Islet precursor cell (in vitro differentiated cells): Measurements from ENCODE around the gene PHETA1.
"Not testable (repeated sequence)": the region's sequence is repeated elsewhere in the genome, so short reads cannot be mapped to it uniquely, and the experiment has no call there.

Source experiments
- DNase-seq: peaks from one replicate; pipeline ENCODE4 v3.0.0-alpha.2; 2018

PHETA1 gene

DNA sequence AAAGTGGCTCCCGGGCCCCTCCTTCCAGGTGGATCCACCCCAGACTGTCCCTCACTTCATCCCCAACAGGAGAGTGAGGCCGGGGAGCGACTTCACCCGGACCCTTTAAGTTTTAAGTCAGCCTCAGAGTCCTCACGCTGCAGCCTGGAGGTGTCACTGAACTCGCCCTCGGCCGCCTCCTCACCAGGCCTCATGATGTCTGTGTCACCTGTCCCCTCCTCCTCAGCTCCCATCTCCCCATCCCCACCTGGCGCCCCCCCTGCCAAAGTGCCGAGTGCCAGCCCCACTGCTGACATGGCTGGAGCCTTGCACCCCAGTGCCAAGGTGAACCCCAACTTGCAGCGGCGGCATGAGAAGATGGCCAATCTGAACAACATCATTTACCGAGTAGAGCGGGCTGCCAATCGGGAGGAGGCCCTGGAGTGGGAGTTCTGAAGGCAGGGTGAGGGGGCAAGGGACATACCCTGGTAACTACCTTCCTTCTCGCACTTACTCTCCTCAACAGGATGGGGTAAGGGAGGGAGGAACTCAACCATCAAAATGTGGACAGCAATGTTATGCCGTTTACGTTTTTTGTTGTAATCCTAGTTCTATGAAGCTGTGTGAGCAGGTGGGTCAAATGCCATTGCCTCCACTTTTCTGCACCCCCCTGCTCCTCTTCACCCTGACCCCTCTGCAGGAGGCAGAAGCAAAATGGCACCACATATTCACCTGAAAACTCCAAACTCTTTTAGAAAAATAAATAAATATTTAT lies 20.8 kb downstream of the PHETA1 start:
- DNase-seq = no peak

DNA sequence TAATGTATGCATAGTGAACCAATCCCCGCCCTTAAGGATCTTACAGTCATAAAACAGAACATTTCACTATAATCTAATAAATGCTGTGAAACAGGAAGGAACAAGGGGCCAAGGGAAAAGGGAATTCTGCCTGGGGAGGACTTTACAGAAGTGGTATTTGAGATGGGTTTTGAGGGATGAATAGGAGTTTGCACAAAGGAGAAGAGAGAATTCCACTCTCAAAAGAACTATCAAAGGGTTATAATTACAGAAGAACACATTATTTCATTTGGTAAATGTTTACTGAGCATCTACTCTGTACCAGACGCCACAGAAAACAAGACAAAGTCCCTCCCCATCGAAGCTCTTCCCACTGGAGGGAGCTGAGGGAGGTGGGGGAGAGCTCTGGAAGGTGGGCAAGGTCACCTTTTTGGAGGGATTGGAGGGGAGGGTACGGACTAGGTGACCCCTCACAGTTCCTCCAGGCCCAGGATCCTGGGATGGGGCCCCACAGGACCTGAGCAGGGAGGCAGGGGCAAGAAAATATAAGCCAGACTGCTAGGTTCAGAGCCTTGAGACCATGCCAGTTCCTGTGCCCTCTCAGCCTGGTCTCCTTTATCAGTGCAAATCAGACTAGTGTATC lies 24.5 kb downstream of the PHETA1 start:
- DNase-seq = no peak

DNA sequence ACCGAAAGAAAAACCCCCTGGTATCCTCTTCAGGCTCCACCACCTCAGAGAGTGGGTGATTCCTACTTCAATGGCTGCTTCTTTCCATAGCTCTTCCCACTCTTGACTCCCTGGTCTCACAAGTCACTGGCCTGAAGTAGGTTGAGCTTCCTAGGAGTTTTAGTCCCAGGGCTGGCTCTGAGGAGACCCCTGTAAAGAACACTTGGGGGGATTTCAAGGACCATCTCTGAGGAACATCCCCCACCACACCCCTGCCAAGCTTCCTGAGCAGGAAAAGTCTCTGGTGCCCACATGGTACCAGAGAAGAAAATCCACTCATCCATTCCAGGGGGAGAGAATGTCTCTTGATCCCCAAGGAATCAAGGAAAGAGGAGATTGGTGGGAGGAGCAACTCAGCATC lies 25.7 kb downstream of the PHETA1 start:
- DNase-seq = no peak

DNA sequence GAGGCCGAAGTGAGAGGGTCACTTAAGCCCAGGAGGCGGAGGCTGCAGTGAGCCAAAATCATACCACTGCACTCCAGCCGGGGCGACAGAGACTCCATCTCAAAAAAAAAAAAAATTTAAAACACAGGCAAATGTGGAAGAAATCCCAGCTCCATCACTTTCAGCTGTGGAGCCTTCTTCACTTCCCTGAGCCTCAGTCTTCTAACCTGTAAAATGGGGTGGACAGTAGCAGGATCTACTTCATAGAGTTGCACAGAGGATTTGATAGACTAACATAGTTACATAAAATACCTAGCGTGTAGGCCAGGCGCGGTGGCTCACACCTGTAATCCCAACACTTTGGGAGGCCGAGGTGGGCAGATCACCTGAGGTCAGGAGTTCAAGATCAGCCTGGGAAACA lies 26.5 kb downstream of the PHETA1 start:
- no peak for DNase-seq

DNA sequence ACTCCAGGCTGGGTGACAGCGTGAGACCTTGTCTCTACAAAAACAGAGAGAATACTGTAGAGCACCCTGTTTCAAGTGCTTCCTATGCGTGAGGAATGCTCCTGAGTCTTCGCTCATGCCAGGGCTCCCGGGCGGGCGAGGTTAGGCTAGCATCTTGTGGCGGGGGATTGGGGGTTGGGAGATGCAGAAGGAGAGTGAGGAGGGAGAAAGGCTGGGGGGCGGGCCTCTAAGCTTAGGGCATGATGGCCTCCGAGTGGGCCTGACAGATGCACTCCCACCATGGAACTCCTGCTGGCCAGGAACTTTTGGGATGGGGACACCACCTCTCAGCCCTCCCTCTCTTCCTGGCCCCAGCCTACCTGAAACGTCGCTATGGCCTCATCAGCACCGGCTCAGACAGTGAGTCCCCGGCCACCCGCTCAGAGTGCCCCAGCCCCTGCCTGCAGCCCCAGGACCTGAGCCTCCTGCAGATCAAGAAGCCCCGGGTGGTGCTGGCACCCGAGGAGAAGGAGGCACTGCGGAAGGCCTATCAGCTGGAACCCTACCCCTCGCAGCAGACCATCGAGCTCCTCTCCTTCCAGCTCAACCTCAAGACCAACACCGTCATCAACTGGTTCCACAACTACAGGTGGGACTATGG lies 27.3 kb downstream of the PHETA1 start:
- DNase-seq = no peak

DNA sequence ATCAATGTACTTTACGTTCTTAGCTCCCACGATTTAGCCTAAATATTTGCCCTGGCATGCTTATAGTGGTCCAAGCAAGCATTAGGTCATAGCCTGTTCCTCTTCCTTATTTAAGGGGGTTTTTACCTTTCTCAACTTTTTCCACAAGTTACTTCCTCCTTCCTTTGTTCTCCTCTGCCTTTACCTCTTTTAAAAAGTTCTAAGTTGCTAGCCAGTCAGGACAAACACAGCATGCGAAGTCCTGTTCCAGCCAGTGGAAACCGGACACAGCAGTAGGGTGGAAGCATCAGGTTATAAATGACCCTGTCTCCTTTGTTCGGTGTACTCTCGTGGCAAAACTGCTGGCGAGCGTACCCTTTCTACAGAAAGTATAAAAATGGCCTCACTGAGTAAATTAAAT lies 28.2 kb downstream of the PHETA1 start:
- DNase-seq = not testable (repeated sequence)

DNA sequence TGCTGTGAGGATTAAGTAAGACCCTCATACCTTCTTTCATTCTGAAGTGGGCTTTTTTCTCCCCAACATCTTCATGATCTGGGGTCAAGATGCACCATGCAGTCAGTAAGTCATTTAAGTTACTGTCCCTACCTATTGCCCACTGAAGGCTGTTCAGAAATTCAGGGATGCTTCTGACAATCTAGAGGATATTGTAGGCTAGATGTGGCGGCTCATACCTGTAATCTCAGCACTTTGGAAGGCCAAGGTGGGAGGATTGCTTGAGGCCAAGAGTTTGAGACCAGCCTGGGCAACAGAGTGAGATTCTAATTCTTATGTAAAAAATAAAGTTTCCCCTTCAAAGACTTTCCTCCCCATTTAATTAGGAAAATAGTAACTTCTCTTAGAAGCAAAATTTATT lies 28.7 kb downstream of the PHETA1 start:
- DNase-seq = no peak

DNA sequence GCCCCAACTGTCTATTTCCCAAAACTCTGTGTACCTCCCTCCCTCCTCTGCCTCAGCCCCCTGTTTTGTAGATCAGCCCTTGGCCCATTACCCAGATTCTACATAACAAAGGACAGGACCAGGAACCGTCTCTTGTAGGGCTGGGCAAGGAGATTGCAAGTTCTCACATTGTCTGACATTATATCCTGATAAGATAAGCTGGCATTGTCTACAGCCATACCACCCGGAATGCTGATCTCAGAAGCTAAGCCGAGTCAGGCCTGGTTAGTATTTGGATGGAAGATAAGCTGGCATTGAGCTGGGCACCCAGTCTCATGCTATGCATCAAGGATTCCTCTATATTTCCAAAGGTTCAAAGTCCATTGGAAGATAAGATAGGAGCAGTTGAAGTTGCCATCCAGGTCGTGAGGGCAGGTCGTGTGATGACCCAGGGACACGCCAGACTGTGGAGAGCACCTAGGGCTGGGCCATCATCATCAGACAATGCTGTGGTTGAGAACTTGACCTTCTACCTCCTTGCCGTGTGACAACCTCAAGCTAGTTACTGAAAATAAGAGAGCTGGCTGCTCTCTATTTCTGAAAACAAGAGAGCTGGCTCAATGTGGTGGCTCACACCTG lies 29.5 kb downstream of the PHETA1 start:
- DNase-seq = no peak

DNA sequence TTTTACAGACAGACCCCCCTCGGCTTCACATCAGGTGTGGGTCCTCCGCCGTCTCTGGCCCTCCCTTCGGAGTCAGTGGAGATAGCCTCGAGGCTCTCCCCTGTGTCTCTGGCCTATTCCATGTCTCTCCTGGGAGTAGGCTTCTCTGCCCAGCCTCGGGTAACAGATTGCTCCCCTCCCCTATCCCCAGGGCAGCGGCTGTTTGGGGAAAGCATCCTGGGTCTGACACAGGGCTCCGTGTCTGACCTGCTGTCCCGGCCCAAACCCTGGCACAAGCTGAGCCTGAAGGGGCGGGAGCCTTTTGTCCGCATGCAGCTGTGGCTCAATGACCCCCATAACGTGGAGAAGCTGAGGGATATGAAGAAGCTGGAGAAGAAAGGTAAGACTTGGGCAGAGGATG lies 30.8 kb downstream of the PHETA1 start:
- no peak for DNase-seq

DNA sequence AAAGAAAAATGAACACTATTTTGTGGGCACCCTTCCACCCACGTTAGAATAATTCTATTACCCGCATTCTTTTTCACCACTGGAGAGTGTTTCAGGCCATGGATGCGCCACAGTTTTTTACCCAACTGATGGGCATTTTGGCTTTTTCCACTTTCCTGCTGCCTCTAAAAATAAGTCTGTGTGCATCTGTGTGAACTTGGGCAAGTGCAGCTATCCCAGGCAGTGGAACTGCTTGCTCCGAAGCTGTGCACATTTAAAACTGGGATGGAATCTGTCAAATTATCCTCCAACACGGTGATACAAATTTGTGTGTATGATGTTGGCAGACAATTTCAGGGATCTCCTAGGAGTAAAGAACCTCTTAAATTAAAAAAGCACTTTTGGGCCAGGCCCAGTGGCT lies 31.5 kb downstream of the PHETA1 start:
- no peak for DNase-seq

DNA sequence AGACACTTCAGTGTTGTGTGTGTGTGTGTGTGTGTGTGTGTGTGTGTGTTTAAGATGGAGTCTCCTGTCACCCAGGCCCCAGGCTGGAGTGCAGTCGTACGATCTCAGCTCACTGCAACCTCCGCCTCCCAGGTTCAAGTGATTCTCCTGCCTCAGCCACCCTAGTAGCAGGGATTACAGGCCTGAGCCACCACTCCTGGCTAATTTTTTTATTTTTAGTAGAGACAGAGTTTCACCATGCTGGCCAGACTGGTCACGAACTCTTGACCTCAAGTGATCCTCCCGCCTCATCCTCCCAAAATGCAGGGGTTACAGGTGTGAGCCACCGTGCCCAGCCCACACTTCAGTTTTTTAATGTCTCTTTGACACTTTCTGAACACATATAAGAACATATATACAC lies 32.5 kb downstream of the PHETA1 start:
- not testable (repeated sequence) for DNase-seq

DNA sequence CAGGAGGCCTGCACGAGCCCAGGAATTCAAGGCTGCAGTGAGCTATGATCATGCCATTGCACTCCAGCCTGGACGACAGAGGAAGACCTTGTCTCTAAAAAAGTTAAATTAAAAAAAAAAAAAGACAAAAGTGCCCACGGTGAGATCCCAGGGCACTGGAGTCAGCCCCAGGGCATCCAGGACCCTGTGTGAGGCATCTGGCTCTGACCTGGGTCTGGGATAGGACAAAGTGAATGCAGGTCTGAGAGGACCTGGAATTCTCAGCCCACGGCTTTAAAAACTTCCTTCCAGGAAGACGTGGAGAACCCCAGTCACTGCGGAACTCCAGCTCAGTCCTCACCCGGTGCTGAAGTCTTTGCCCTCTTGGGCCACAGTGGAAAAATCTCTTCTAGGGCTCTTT lies 33.1 kb downstream of the PHETA1 start:
- no peak for DNase-seq

DNA sequence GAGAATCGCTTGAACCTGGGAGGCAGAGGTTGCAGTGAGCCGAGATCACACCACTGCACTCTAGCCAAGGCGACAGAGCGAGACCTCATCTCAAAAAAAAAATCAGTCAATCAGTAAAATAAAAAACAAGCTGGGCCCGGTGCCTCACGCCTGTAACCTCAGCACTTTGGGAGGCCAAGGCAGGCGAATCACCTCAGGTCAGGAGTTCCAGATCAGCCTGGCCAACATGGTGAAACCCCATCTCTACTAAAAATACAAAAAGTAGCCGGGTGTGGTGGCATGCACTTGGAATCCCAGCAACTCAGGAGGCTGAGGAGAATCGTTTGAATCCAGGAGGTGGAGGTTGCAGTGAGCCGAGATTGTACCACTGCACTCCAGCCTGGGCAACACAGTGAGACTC lies 33.6 kb downstream of the PHETA1 start:
- not testable (repeated sequence) for DNase-seq

DNA sequence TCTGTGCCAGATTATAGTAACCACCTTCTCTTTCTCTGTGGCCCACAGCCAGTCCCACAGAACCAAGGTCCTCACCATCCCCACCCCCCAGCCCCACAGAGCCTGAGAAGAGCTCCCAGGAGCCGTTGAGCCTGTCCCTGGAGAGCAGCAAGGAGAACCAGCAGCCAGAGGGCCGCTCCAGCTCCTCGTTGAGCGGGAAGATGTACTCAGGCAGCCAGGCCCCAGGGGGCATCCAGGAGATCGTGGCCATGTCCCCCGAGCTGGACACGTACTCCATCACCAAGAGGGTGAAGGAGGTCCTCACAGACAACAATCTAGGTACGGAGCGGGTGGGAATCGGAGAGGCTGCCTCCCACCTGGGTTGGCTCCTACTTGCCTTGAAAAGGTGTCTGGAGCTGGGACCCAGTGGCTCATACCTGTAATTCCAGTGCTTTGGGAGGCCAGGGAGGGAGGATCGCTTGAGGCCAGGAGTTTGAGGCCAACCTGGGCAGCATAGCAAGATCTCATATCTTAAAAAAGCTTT lies 34.4 kb downstream of the PHETA1 start:
- DNase-seq = no peak

DNA sequence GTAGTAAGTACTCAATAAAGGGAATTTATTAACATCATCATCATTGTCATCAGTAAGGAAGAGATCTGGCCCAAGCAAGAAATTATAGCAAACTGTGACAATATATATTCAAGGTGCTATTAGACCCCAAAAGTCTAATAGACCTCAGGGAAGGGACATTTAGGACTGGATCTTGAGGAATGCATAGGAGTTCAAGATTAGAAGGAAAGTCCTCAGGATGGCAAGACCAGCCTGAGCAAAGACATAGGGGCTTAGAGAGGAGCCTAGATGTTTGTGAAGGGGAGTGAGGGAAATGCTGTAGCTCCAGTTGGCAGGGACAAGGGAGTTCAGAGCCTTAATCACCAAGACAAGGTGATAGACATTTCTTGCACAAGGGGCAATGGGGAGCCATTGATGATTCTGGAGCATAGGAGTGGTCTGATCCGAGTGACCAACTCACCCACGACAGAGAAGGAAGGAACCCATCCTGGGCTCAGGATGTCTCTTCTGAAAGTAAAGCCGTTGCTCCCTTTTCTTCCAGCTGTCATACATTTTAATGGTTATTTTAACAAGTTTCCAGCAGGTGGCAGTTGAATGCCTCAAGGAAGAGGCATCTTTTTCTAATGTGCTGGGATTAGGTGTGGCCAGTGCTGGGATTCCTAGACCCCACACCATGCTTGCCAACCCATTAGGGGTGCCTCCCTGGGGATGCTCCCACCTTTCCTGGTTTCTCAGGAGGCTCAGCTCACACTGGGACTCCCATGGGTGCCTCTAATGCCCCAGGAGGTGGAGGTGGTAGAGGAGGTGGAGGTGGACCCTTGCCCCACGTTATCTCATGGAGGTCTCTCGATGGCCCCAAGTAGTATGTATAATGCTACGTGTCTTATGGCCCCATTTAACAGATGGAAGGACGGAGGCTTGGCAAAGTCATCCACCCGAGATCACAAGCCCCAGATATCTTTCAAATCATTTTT lies 37.8 kb downstream of the PHETA1 start:
- DNase-seq = peak; percentile 70

DNA sequence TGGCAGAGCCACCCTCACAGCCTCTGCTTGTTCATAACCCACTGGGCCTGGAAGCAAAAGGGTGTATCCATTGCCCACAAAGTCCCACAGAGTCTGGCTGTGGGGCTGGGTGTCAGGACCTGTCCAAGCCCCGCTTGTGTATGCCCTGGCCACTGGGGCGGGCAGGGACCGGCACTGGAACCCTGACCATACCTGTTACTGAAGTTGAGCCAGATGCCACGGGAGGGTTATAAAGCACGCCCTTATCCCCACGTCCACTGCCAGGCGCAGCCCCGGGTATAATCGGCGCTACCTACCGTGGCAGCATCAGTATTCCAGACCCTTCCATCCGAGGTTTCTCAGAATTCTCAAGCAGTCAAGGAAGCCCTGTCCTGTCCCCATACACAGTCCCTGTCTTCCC lies 40.8 kb downstream of the PHETA1 start:
- no peak for DNase-seq

DNA sequence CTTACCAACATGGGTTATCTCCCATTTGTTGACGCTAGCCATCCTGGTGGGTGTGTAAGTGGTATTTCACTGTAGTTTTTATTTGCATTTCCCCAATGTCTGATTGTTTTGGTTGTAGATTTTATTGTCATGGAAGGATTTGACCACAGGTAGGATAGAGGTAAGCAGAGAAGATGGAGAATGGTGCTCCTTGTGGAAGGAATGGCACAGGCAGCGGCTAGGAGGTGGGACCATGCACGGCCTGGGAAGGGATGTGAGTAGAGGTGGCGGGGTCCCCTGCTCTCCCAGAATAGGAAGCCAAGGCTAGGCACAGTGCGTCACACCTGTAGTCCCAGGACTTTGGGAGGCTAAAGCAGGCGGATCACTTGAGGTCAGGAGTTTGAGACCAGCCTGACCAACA lies 41.4 kb downstream of the PHETA1 start:
- DNase-seq = peak; percentile 46

DNA sequence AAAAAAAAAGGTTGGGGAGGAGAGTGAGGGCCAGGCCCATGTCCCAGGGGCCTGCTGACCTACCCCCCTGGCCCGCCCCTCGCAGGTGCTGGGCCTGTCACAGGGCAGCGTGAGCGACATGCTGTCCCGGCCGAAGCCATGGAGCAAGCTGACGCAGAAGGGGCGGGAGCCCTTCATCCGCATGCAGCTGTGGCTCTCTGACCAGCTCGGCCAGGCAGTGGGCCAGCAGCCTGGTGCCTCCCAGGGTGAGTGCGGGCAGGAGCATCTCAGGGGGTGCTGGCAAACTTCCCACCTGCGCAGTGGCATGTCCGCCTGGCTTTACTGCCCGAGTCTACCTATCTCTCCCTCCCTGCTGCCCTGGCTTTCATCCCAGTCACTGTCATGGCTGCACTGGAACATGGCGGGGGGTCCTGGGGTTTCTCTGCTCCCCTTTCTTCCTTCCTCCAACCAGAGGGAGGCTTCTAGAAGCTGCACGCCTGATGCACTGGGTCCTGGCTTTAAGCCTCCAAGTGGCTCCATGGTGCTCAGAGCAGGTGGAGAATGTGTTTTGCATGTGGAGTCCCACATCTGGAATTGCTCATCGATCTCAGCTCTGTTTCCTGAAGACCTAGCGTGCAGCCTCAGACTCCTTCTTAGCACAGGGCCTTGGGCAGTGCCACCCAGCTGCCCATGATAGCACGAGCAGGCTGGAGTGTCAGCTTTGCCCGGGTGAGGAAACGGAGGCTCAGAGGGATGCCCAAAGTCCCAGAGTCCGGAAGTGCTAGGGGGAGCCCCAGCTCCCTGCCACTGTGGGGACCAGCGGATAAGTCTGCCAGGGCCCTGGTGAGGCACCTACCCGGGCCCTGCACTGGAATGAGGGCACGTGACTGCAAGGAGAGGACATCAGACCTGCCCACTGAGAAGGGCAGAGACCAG lies 46.3 kb downstream of the PHETA1 start:
- no peak for DNase-seq

DNA sequence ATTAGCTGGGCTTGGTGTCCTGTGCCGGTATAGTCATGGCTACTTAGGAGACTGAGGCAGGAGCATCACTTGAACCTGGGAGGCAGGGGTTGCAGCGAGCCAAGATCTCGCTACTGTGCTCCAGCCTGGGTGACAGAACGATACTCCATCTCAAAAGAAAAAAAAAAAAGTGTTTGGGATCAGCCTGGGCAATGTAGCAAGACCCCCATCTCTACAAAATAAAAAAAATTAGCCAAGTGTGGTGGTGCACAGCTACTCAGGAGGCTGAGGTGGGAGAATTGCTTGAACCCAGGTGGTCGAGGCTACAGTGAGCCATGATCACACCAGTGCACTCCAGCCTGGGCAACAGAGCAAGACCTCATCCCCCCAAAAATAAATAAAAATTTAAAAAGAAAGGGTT lies 47.6 kb downstream of the PHETA1 start:
- no peak for DNase-seq

DNA sequence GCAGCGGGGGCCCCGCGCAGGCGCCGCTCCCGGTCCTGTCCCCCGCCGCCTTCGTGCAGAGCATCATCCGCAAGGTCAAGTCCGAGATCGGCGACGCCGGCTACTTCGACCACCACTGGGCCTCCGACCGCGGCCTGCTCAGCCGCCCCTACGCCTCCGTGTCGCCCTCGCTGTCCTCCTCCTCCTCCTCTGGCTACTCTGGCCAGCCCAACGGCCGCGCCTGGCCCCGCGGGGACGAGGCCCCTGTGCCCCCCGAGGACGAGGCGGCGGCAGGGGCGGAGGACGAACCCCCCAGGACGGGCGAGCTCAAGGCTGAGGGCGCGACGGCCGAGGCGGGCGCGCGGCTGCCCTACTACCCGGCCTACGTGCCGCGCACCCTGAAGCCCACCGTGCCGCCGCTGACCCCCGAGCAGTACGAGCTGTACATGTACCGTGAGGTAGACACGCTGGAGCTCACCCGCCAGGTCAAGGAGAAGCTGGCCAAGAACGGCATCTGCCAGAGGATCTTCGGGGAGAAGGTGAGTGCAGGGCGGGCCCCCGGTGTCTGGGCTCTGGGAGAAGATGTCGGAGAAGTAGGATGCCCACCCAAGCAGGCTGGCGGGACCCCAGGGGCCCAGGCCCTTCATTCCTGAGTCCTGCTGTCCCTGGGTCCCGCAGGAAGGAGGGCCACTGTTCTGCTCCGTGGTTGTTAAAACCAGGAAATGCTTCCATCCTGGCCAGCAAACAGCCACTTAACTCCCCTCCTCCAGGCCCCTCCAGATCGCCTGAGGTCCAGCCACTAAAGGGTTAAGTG lies 48.4 kb downstream of the PHETA1 start:
- no peak for DNase-seq
